Heart left ventricle (tissue), 13 donors: ENCODE measurements around the gene KRT40.

Experiments used
- CTCF ChIP-seq, 12 donors: fragments of 200-600 bp; sonication (generic) in 4 of 12; IDR thresholded peaks; one replicate each; pipeline versions ENCODE4 v1.5.0 to v1.8.0; 2018 to 2022; ENCODE audit warnings: antibody characterized with exemption in 12 of 12, mild to moderate bottlenecking in 5 of 12
- POLR2A ChIP-seq, 2 donors: fragments of 450-650 bp; IDR thresholded peaks; one replicate each; pipeline ENCODE4 v1.6.1; 2017; ENCODE audit warnings: antibody characterized with exemption in 2 of 2, mild to moderate bottlenecking in 2 of 2, moderate library complexity in 2 of 2
- donor health status: ischemic (EF 13 %, LVEDD 7.1; RV severe dilation, severe dysfunction).
- donor health status: DM: no; HTN: yes; CAD: no.
- donor health status: DM: no; HTN: no; CAD: no.
- donor health status: ischemic (EF 25% LVEDD 6.9; RV normal size, moderate dysfunction).
- donor health status: ischemic (EF 25% LVEDD 5.7; RV mildly dilated, moderate dysfunction).
- donor health status: ischemic (EF 35%, LVEDD 5.7; RV mildly dilated, moderate dysfunction).
- donor health status: nonischemic (EF 11% LVEDD 7.7; RV severe dilation, severe dysfunction).
- donor health status: DM: yes; HTN: yes; CAD: no.
- donor health status: PGD.
- donor health status: ischemic (EF 29% LVEDD 5.4; RV normal size, mild dysfunction).
- donor health status: nonischemic (EF 23%, LVEDD 6.1; RV moderate dilation, normal function).

GRCh38 chr17:40986920-40987319, 2.8 kb upstream of the KRT40 start:
- TF ChIP-seq POLR2A (IDR thresholded peaks at IDR 0.05) (no peak), CTCF (IDR thresholded peaks at IDR 0.05) (no peak)
